OCI-LY7 (cell line): ENCODE measurements around the gene IP6K3. TPM values are rescaled to one million over a fixed set of nuclear protein-coding genes. Genes with fewer than 3 reads are reported as not detected.

Experiments
- BruUV-seq: library from RNA; stranded (reverse); fragments of 400-500 nt; replicated peaks from 2 replicates; lab custom pipeline; 2021; lab: Mats Ljungman, UMichigan
- CTCF ChIA-PET: fragments of 300-600 bp; sonication (Branson Sonifier 250); formaldehyde crosslinking; loops from one replicate; lab custom pipeline; 2022; ENCODE audit warnings: antibody characterized with exemption; ENCODE audit not compliant: unreplicated experiment; lab: Charles Lee
- POLR2A ChIA-PET: fragments of 300-600 bp; sonication (Branson Sonifier 250); formaldehyde crosslinking; loops from one replicate; lab custom pipeline; 2022; ENCODE audit warnings: antibody characterized with exemption; lab: Charles Lee
- DNase-seq: peaks from one replicate; pipeline ENCODE4 v3.0.0-alpha.2; 2015; ENCODE audit warnings: low spot score
- H2AFZ ChIP-seq: fragments of 200-600 bp; sonication (generic), shearing (Covaris generic); 2 replicates; pipeline ENCODE4 v1.6.1; 2014; ENCODE audit warnings: mild to moderate bottlenecking, antibody characterized with exemption, low read length, moderate library complexity
- H3K27ac ChIP-seq: fragments of 200-600 bp; sonication (generic); 2 replicates; pipeline ENCODE4 v1.5.1; 2014; ENCODE audit warnings: mixed run types, low read depth, mild to moderate bottlenecking, moderate library complexity, low read length, inconsistent platforms; ENCODE audit not compliant: poor library complexity, severe bottlenecking
- H3K36me3 ChIP-seq: fragments of 200-600 bp; sonication (generic); 2 replicates; pipeline ENCODE4 v1.6.1; 2014; ENCODE audit warnings: mild to moderate bottlenecking, antibody characterized with exemption, low read length, moderate library complexity, mixed read lengths; ENCODE audit not compliant: insufficient read depth
- H3K4me1 ChIP-seq: fragments of 200-600 bp; sonication (generic); 2 replicates; pipeline ENCODE4 v1.5.1; 2014; ENCODE audit warnings: mild to moderate bottlenecking, low read length; ENCODE audit not compliant: insufficient read depth, poor library complexity, severe bottlenecking
- H3K4me2 ChIP-seq: fragments of 200-600 bp; sonication (generic); 2 replicates; pipeline ENCODE4 v1.6.1; 2014; ENCODE audit warnings: mild to moderate bottlenecking, low read length
- H3K4me3 ChIP-seq: fragments of 200-600 bp; sonication (generic); 2 replicates; pipeline ENCODE4 v1.5.1; 2014; ENCODE audit warnings: mild to moderate bottlenecking, low read depth, low read length; ENCODE audit not compliant: poor library complexity, severe bottlenecking
- H3K79me2 ChIP-seq: fragments of 200-600 bp; sonication (generic); 2 replicates; pipeline ENCODE4 v1.6.1; 2016; ENCODE audit warnings: low read depth, mild to moderate bottlenecking, low read length, moderate library complexity, mixed read lengths; ENCODE audit not compliant: insufficient read depth
- H3K9me2 ChIP-seq: fragments of 200-600 bp; sonication (generic); 2 replicates; pipeline ENCODE4 v1.6.1; 2016; ENCODE audit warnings: mild to moderate bottlenecking, low read length, mixed read lengths; ENCODE audit not compliant: insufficient read depth
- H3K9me3 ChIP-seq: fragments of 200-600 bp; sonication (generic); 2 replicates; pipeline ENCODE4 v1.6.1; 2014; ENCODE audit warnings: mild to moderate bottlenecking, mixed run types, low read length, mixed read lengths
- H4K20me1 ChIP-seq: fragments of 200-600 bp; sonication (generic); 2 replicates; pipeline ENCODE4 v1.6.1; 2014; ENCODE audit warnings: mild to moderate bottlenecking, antibody characterized with exemption, low read length, moderate library complexity, mixed read lengths; ENCODE audit not compliant: insufficient read depth
- EZH2phosphoT487 ChIP-seq: fragments of 200-600 bp; sonication (generic); IDR thresholded peaks from 2 replicates; pipeline ENCODE4 v1.6.1; 2018; ENCODE audit warnings: low read depth, borderline replicate concordance, mild to moderate bottlenecking, mixed run types, antibody characterized with exemption, low read length, moderate library complexity, mixed read lengths
- intact Hi-C: fragments of 100-400 bp; cut with micrococcal nuclease; formaldehyde crosslinking; loops from one replicate; pipeline ENCODE4 v1.10.0; 2022; ENCODE audit not compliant: unreplicated experiment
- total RNA-seq, 2 experiments: library from RNA; depleted of rRNA in 1 of 2; stranded (reverse); fragments of >200 nt in 1 of 2; shearing (Covaris generic) in 1 of 2; gene quantifications; 2 replicates each; pipeline ENCODE4 v1.2.3, GENCODE V29; 2014 to 2022
- TF ChIP-seq, protein P1 (sequence below): fragments of 200-600 bp; sonication (generic); conservative IDR thresholded peaks from 2 replicates; pipeline ENCODE4 v1.5.1; 2014; ENCODE audit warnings: mild to moderate bottlenecking, antibody characterized with exemption, low read length, moderate library complexity, mixed read lengths

IP6K3 gene
- total RNA-seq, 2 experiments from 2014 or later = not detected

DNA sequence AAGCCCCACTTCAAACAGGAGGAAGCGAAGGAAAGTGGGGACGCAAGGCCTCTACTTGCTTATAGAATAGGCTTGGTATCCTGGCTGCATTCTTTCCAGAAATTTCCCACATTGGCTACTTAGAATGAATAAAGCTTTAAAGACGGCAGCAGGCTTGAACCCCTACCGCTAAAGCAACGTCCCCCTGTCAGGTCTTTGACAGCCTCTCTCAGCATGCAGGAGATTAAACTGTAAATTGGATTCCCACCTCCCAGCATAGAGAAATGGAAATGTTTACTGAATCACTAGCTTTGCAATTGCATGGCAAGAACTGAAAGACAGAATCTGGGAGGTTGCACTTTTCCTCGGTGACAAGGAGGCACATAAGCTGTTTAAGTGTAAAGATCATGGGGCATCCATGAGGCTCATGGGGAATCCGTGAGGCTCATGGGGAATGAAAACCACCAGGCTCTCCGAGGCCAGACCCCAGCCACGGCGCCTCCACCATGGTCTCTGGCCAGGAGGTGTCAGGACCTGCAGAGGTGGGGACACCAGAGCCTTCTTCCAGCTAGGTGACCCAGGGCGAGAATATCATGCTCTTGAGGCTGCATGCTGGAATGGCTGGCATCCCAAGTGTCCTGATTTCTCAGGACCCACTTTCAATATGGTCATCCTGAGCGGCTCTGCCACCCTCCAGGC lies 31.9 kb upstream of the IP6K3 start:
- POLR2A ChIA-PET = no interaction called here

DNA sequence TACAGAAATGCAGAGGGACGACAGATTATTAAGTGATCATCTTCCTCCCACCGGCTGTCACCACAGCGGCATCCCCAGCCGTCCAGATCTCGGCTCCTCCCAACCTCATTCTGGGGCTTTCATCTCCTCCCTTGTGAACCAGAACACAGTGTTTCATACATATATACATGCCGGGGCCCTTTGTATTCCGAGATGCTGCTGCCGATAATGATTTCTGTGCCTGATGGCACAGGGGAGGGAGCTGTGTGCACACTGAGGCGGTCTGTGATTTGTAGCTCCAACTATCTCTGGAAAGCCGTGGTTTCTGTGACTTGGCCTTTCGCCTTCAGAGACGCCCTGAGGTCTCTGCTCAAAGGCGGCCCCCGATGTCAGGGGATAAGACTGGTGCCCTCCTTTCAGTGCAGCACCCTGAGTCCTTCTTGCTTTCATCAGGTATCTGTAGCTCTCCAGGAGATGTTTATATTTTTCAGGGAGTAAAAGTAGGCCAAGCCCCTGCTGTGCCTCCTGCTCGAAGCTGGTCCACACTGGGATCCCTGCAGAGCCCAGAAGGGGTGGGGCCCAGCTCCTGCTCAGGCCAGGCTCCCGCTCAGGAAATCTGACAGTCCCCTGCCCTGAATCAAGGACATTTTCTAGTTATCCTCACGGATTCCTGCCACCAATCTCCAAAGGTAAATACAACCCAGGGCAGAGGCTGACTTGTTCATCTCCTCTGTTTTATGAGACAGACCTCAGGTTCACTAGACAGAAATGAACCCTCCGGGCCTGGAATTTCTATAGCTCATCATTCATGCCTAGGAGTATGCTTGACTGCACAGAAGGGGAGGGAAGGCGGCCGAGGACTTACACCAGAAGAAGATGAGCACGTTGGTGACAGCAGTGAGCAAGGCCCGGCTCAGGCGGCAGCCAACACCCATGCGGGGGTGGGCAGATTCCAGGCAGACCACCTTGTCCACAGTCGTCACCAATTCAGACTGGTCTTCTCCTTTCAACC lies 31.0 kb upstream of the IP6K3 start:
- no peak overlapping the region for H2AFZ ChIP-seq
- peaks cover 94% of the 10 kb centered on the region for H3K36me3 ChIP-seq
- H3K4me2 ChIP-seq = no peak overlapping the region
- H3K9me3 ChIP-seq = no peaks in the 10 kb centered on the region
- H3K4me1 ChIP-seq = peaks cover 3% of the 10 kb centered on the region
- no peak for TF ChIP-seq EZH2phosphoT487
- TF ChIP-seq, protein P1, sequence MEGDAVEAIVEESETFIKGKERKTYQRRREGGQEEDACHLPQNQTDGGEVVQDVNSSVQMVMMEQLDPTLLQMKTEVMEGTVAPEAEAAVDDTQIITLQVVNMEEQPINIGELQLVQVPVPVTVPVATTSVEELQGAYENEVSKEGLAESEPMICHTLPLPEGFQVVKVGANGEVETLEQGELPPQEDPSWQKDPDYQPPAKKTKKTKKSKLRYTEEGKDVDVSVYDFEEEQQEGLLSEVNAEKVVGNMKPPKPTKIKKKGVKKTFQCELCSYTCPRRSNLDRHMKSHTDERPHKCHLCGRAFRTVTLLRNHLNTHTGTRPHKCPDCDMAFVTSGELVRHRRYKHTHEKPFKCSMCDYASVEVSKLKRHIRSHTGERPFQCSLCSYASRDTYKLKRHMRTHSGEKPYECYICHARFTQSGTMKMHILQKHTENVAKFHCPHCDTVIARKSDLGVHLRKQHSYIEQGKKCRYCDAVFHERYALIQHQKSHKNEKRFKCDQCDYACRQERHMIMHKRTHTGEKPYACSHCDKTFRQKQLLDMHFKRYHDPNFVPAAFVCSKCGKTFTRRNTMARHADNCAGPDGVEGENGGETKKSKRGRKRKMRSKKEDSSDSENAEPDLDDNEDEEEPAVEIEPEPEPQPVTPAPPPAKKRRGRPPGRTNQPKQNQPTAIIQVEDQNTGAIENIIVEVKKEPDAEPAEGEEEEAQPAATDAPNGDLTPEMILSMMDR = no peak
- H3K9me2 ChIP-seq = no peaks in the 10 kb centered on the region
- ChIA-PET CTCF (no interaction called here), POLR2A (interaction anchor here (0.6 kb wide), 1 partner anchor 1870 kb away, joined by 3 read pairs; no protein-coding TSS in a partner anchor)
- H4K20me1 ChIP-seq = no peaks in the 10 kb centered on the region
- no TSS peak for BruUV-seq
- DNase-seq = no peak
- no peak overlapping the region for H3K4me3 ChIP-seq
- H3K27ac ChIP-seq = no peak overlapping the region
- H3K79me2 ChIP-seq = no peaks in the 10 kb centered on the region
- intact Hi-C loops = no loop called here

More for the DNA sequence above, 31.9 kb upstream of the IP6K3 start:
- intact Hi-C loops = no loop called here
- H3K36me3 ChIP-seq = peaks cover 94% of the 10 kb centered on the region
- CTCF ChIA-PET = interaction anchor here (0.6 to 0.9 kb wide), 2 partner anchors 11 to 14 kb away, joined by 3 read pairs; no protein-coding TSS in a partner anchor
- no peak overlapping the region for H3K27ac ChIP-seq
- no peaks in the 10 kb centered on the region for H3K79me2 ChIP-seq
- no peaks in the 10 kb centered on the region for H3K9me3 ChIP-seq
- H3K9me2 ChIP-seq = no peaks in the 10 kb centered on the region
- H3K4me3 ChIP-seq = no peak overlapping the region
- H3K4me1 ChIP-seq = peaks cover 3% of the 10 kb centered on the region
- H4K20me1 ChIP-seq = no peaks in the 10 kb centered on the region
- TF ChIP-seq, protein P1 = no peak
- no peak for TF ChIP-seq EZH2phosphoT487
- H3K4me2 ChIP-seq = no peak overlapping the region
- no TSS peak for BruUV-seq
- H2AFZ ChIP-seq = no peak overlapping the region
- no peak for DNase-seq
